Measurements from ENCODE around the gene GINS1. TPM values are rescaled to one million over a fixed set of nuclear protein-coding genes. Genes with fewer than 3 reads are reported as not detected.
A peak's percentile ranks its signal among the peaks of the same experiment; 100 is the strongest.

GINS1 gene
- total and polyA plus RNA-seq, 2 experiments from 2014 or later: 32.0 to 65.4 TPM

DNA sequence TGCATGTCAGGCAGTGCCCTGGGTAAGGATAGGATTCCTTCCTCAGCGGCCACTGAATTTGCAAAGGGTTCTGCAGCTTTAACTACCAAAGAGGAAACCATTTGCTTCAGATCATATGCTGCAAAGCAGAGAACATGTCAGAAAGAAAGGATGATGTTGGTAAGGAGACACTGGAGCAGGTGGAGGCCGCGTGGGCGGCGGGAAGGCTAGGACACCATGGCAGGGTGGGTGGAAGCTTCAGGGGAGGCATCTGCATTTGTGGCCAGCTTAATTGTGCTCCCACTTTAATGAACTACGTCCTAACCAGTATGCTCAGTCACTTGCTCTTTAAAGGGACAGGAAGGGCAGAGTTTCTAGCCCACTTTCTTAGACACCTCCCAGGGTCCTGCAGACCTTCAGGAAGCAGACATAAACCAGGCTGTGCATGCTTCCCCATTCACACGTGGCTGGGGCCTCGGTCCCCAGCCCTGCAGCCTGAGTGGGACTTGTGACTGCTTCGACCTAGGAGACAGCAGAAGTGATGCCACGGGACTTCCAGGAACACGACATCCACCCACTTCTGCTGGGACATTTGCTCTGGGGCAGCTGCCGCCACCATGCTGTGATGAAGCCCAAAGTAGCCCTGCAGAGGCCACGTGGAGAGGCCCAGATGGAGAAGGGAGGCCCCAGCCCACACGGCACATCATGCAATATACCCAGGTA lies 76.1 kb downstream of the GINS1 start:
- H3K27me3 ChIP-seq (ENCODE audit: insufficient read depth): no peaks in the 10 kb centered on the region
- Mint-ChIP-seq H3K9me3 (no peaks in the 10 kb centered on the region), H3K27me3 (ENCODE audit: insufficient read depth, low read depth, poor library complexity) (no peaks in the 10 kb centered on the region), H3K4me1 (peaks cover 8% of the 10 kb centered on the region; the same call in 2 of the 3 replicates), H3K27ac (peak overlapping the region; percentile 54; the same call in 1 of the 2 replicates), H3K36me3 (ENCODE audit: low read depth) (peaks cover 43% of the 10 kb centered on the region), H3K4me3 (no peak overlapping the region)
- no peaks in the 10 kb centered on the region for H3F3A ChIP-seq (replicated peaks; ENCODE audit: low read depth)
- DNase-seq (ENCODE audit: low spot score) (no peak), ATAC-seq (no peak)
- no peak overlapping the region for H3K27ac ChIP-seq (ENCODE audit: low read depth)
- TF ChIP-seq, protein P1, sequence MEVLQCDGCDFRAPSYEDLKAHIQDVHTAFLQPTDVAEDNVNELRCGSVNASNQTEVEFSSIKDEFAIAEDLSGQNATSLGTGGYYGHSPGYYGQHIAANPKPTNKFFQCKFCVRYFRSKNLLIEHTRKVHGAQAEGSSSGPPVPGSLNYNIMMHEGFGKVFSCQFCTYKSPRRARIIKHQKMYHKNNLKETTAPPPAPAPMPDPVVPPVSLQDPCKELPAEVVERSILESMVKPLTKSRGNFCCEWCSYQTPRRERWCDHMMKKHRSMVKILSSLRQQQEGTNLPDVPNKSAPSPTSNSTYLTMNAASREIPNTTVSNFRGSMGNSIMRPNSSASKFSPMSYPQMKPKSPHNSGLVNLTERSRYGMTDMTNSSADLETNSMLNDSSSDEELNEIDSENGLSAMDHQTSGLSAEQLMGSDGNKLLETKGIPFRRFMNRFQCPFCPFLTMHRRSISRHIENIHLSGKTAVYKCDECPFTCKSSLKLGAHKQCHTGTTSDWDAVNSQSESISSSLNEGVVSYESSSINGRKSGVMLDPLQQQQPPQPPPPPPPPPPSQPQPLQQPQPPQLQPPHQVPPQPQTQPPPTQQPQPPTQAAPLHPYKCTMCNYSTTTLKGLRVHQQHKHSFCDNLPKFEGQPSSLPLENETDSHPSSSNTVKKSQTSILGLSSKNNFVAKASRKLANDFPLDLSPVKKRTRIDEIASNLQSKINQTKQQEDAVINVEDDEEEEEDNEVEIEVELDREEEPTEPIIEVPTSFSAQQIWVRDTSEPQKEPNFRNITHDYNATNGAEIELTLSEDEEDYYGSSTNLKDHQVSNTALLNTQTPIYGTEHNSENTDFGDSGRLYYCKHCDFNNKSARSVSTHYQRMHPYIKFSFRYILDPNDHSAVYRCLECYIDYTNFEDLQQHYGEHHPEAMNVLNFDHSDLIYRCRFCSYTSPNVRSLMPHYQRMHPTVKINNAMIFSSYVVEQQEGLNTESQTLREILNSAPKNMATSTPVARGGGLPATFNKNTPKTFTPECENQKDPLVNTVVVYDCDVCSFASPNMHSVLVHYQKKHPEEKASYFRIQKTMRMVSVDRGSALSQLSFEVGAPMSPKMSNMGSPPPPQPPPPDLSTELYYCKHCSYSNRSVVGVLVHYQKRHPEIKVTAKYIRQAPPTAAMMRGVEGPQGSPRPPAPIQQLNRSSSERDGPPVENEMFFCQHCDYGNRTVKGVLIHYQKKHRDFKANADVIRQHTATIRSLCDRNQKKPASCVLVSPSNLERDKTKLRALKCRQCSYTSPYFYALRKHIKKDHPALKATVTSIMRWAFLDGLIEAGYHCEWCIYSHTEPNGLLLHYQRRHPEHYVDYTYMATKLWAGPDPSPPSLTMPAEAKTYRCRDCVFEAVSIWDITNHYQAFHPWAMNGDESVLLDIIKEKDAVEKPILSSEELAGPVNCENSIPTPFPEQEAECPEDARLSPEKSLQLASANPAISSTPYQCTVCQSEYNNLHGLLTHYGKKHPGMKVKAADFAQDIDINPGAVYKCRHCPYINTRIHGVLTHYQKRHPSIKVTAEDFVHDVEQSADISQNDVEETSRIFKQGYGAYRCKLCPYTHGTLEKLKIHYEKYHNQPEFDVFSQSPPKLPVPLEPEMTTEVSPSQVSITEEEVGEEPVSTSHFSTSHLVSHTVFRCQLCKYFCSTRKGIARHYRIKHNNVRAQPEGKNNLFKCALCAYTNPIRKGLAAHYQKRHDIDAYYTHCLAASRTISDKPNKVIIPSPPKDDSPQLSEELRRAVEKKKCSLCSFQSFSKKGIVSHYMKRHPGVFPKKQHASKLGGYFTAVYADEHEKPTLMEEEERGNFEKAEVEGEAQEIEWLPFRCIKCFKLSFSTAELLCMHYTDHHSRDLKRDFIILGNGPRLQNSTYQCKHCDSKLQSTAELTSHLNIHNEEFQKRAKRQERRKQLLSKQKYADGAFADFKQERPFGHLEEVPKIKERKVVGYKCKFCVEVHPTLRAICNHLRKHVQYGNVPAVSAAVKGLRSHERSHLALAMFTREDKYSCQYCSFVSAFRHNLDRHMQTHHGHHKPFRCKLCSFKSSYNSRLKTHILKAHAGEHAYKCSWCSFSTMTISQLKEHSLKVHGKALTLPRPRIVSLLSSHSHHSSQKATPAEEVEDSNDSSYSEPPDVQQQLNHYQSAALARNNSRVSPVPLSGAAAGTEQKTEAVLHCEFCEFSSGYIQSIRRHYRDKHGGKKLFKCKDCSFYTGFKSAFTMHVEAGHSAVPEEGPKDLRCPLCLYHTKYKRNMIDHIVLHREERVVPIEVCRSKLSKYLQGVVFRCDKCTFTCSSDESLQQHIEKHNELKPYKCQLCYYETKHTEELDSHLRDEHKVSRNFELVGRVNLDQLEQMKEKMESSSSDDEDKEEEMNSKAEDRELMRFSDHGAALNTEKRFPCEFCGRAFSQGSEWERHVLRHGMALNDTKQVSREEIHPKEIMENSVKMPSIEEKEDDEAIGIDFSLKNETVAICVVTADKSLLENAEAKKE (CRISPR knock-in tag; IDR thresholded peaks at IDR 0.05): no peak
- TF ChIP-seq JUNB (IDR thresholded peaks at IDR 0.05; ENCODE audit: unreplicated experiment): no peak
- TF ChIP-seq STAT1 (IDR thresholded peaks at IDR 0.05; ENCODE audit: unreplicated experiment): no peak
- TF ChIP-seq, protein P2, sequence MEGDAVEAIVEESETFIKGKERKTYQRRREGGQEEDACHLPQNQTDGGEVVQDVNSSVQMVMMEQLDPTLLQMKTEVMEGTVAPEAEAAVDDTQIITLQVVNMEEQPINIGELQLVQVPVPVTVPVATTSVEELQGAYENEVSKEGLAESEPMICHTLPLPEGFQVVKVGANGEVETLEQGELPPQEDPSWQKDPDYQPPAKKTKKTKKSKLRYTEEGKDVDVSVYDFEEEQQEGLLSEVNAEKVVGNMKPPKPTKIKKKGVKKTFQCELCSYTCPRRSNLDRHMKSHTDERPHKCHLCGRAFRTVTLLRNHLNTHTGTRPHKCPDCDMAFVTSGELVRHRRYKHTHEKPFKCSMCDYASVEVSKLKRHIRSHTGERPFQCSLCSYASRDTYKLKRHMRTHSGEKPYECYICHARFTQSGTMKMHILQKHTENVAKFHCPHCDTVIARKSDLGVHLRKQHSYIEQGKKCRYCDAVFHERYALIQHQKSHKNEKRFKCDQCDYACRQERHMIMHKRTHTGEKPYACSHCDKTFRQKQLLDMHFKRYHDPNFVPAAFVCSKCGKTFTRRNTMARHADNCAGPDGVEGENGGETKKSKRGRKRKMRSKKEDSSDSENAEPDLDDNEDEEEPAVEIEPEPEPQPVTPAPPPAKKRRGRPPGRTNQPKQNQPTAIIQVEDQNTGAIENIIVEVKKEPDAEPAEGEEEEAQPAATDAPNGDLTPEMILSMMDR (conservative IDR thresholded peaks at IDR 0.05; ENCODE audit: low read depth in 2 of 2): no peak
- TF ChIP-seq ZNF331 (CRISPR knock-in tag; IDR thresholded peaks at IDR 0.05; ENCODE audit: low read depth): no peak
- no peak for TF ChIP-seq ZNF114 (CRISPR knock-in tag; IDR thresholded peaks at IDR 0.05)
- no peak for TF ChIP-seq NANOG (IDR thresholded peaks at IDR 0.05; ENCODE audit: borderline replicate concordance)
- no peak for TF ChIP-seq EZH2phosphoT487 (IDR thresholded peaks at IDR 0.05; ENCODE audit: unreplicated experiment)
- H3K4me3 ChIP-seq: no peak overlapping the region
- H3K36me3 ChIP-seq (ENCODE audit: insufficient read depth): peaks cover 3% of the 10 kb centered on the region
- no peaks in the 10 kb centered on the region for H3K9me2 ChIP-seq (ENCODE audit: insufficient read depth)
- no peaks in the 10 kb centered on the region for H3K79me2 ChIP-seq (replicated peaks; ENCODE audit: insufficient read depth)
- no peak overlapping the region for H3K4me2 ChIP-seq
- H3K4me1 ChIP-seq (ENCODE audit: insufficient read depth): no peaks in the 10 kb centered on the region
- H2AFZ ChIP-seq: no peak overlapping the region
- peaks cover 5% of the 10 kb centered on the region; the same call in 1 of the 2 replicates for H4K20me1 ChIP-seq (replicated peaks; ENCODE audit: insufficient read depth)
